Gastrocnemius medialis (tissue), 4 donors: ENCODE results near the gene CDRT15L2. TPM values are rescaled to one million over a fixed set of nuclear protein-coding genes. Genes with fewer than 3 reads are reported as not detected.
"Not testable (repeated sequence)": the region's sequence is repeated elsewhere in the genome, so short reads cannot be mapped to it uniquely, and the experiment has no call there.

Experiments used
- ATAC-seq, 2 donors: fragments of 150-250 bp; one replicate each; pipeline ENCODE4 v1.9.1; 2016
- DNase-seq, 2 donors: peaks; one replicate each; pipeline ENCODE4 v3.0.0-alpha.2; 2019
- H3K27ac ChIP-seq, 4 donors: fragments of 200-600 bp; sonication (generic); 1 replicate in 1 of 4; 2 replicates in 3 of 4; pipeline ENCODE4 v1.5.1; 2016 to 2018; ENCODE audit warnings: mild to moderate bottlenecking in 2 of 4, moderate library complexity in 1 of 4
- H3K27me3 ChIP-seq, 3 donors: fragments of 200-600 bp; sonication (generic) in 2 of 3; 1 replicate in 1 of 3; 2 replicates in 2 of 3; pipeline versions ENCODE4 v1.5.1 to v1.6.0; 2016 to 2019; ENCODE audit warnings: mild to moderate bottlenecking in 1 of 3, moderate library complexity in 1 of 3
- H3K36me3 ChIP-seq, 2 donors: fragments of 200-600 bp; sonication (generic) in 1 of 2; one replicate each; pipeline ENCODE4 v1.5.1; 2017 to 2018
- H3K4me1 ChIP-seq, 2 donors: fragments of 200-600 bp; sonication (generic) in 1 of 2; one replicate each; pipeline ENCODE4 v1.5.1; 2016 to 2017; ENCODE audit warnings: mild to moderate bottlenecking in 2 of 2
- H3K4me3 ChIP-seq, 4 donors: fragments of 200-600 bp; sonication (generic) in 3 of 4; 1 replicate in 1 of 4; 2 replicates in 3 of 4; pipeline ENCODE4 v1.5.1; 2016 to 2019; ENCODE audit warnings: mild to moderate bottlenecking in 2 of 4
- H3K9me3 ChIP-seq, 3 donors: fragments of 200-600 bp; sonication (generic) in 2 of 3; 1 replicate in 1 of 3; 2 replicates in 2 of 3; pipeline ENCODE4 v1.5.1; 2016 to 2019
- CTCF ChIP-seq, 5 experiments: fragments of 450-650 bp in 3 of 5; fragments of 200-600 bp in 2 of 5; sonication (generic) in 2 of 5; IDR thresholded peaks in 4 of 5; conservative IDR thresholded peaks in 1 of 5; 1 replicate in 4 of 5; 2 replicates in 1 of 5; pipeline ENCODE4 v1.5.1; 2016 to 2019; ENCODE audit warnings: antibody characterized with exemption in 5 of 5, mild to moderate bottlenecking in 3 of 5, moderate library complexity in 3 of 5
- in situ Hi-C, 4 donors: fragments of 200-750 bp; cut with MboI; loops; one replicate each; pipeline versions ENCODE4 v1.15.0 to v1.8.0; 2017; ENCODE audit warnings: low sequenced_read_pairs in 4 of 4
- intact Hi-C: fragments of 100-400 bp; cut with DNase I; formaldehyde crosslinking; loops from one replicate; pipeline ENCODE4 v1.15.1; 2023; ENCODE audit warnings: low total_unique reads
- total RNA-seq, 4 donors: library from RNA; depleted of rRNA; stranded (reverse); fragments of >200 nt; gene quantifications; one replicate each; pipeline versions ENCODE4 v1.1.0 to v1.2.3, GENCODE V29; 2016

Gene CDRT15L2
- total RNA-seq, 4 donors from 2014 or later = not detected

DNA sequence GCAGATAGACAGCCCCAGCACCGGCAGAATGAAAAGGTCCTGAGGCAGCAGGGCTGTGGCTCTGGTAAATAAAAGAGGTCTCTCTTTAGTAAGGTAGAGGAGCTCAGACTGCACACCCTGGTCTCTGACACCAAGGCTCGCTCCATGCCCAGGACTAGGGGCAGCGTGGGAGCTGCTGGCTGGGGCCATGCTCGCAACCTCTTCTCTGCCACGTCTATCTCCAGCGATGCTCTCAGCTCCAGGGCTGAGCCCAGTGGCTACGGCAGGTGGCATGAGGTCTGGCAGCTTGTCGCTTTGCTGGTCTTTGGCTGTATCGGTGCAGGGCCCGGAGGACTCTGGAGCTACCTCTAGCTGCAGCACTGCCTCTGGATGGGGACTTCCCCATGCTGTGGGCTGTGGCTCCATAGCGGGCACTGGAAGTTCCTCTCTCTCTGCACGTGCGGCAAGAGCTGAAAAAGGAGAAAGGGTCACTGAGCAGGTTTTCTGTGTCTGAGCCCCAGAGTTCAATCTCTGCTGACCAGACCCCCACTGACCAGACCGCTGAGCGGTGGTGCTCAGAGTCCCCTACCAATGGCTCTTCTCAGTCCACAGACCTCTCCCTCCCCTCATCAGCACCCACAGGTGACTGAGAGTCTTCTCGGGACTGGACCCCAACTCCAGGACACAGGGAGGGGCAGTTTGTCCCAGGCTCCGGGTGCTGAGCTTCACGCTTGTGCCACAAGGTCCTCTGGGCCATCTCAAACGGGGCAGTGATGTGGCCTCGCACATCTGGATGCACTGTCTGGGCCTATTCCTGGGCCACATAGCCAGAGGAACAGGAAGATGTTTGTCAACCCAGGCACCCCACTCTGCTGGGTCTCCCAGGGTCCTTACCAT, 24.2 kb upstream of the CDRT15L2 start:
- not testable (repeated sequence) for ATAC-seq

DNA sequence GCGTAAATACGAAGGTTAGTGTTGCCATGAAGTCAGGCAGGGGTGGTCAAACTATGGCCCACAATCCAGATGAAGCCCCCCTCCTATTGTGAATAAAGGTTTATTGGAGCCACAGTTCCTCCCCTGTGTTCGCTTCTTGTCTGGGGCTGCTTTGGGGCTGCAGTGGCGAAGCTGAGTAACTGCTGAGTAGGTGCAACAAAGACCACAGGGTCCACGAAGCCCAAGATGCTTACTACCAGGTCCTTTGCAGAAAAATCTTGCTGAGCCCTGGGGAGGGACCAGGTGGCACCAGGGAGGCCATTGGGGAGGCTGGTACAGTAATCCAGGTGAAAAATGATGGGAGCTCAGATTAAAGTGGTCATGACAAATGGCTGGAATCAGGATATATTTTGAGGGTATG, 21.4 kb upstream of the CDRT15L2 start:
- intact Hi-C loops, H3K27ac ChIP-seq, H3K4me1 ChIP-seq, H3K36me3 ChIP-seq, ATAC-seq, H3K4me3 ChIP-seq, in situ Hi-C loops, H3K9me3 ChIP-seq, H3K27me3 ChIP-seq, DNase-seq: not testable (repeated sequence)

More for the DNA sequence above, 24.2 kb upstream of the CDRT15L2 start:
- H3K4me3 ChIP-seq, H3K4me1 ChIP-seq, H3K27ac ChIP-seq, H3K27me3 ChIP-seq, intact Hi-C loops, H3K36me3 ChIP-seq, H3K9me3 ChIP-seq, DNase-seq, in situ Hi-C loops: not testable (repeated sequence)

DNA sequence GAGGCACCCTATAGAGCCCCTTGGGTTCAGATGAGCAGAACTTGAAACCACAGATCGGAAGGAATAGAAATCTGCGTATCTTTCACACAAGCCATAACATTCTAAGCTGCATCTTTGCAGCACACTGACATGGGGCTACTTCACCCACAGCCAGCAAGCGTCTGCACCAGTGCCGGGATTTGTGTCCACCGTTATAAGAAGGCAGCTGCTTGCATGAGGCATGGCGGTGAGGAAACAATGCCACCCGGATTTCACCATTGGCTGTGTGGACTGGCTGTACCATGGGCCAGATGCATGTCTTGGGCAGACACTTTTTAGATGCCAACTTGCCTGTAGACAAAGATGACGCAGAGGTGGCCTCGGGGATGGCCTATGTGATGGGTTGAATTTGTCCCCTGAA, 20.5 kb upstream of the CDRT15L2 start:
- H3K27me3 ChIP-seq, H3K4me1 ChIP-seq, H3K9me3 ChIP-seq, in situ Hi-C loops, H3K4me3 ChIP-seq, DNase-seq, ATAC-seq, intact Hi-C loops, H3K27ac ChIP-seq, H3K36me3 ChIP-seq: not testable (repeated sequence)

DNA sequence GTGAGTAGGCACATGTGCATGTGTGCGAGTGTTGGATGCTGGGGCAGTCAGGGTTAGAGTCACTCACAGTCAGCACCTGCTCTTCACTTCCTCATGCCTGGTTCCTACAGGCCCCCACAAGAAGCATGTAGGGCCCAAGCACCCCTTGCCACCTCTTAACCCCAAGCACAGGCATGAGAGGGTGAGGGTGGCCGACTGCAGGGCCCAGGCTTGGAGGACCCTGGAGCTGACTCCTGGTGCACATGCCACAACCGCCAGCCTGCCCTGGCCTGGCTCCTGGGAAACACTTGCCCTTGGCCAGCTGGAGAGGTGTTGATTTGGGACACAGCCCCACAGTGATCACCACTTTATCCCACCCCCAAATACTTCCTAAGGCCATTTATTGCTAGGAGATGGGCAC, 16.9 kb upstream of the CDRT15L2 start:
- Histone ChIP-seq H3K27me3 (no peaks in the 10 kb centered on the region), H3K4me1 (no peaks in the 10 kb centered on the region), H3K9me3 (no peaks in the 10 kb centered on the region), H3K36me3 (no peaks in the 10 kb centered on the region), H3K27ac (no peak overlapping the region), H3K4me3 (no peak overlapping the region)
- in situ Hi-C loops = no loop called here
- no peak for DNase-seq
- TF ChIP-seq CTCF (IDR thresholded peaks at IDR 0.05 in 4 of 5, conservative IDR thresholded peaks at IDR 0.05 in 1 of 5) = no peak
- no peak for ATAC-seq
- intact Hi-C loops = no loop called here

DNA sequence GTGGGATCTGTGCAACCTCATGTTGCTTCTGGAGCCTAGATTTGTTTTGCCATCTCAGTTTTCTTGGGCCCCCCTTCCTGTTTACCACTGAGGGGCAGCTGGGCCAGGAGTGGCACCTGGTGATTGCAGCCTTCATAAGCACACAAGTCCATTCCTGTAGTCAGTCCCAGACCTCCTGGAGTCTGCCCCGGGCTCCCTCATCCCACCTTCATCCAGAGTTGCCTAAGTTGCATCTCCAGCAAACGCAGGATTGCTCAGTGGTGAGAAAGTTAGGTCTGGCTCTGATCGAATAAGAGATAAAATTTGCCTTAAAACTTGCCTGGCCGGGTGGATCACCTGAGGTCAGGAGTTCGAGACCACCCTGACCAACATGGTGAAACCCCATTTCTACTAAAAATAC, 14.3 kb upstream of the CDRT15L2 start:
- H3K36me3 ChIP-seq, H3K27ac ChIP-seq, ATAC-seq, intact Hi-C loops, DNase-seq, H3K4me3 ChIP-seq, H3K9me3 ChIP-seq, H3K27me3 ChIP-seq, H3K4me1 ChIP-seq, in situ Hi-C loops: not testable (repeated sequence)

DNA sequence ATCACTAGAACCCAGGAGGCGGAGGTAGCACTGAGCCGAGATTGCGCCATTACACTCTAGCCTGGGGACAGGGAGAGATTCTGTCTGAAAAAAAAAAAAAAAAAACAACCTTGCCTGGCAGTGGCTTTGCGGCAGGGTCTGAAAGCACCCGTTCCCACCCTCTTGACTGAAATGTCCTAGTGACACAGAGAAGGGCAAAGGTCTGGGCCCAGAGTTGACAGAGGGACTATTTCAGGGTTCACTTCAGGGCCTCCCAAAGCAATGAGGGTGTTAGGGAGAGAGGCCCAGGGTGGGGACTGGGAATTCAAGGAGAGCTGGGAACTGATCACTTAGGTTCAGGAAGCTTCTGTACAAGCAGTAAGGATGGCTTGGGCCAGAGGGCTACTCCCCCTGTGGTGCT, 13.8 kb upstream of the CDRT15L2 start:
- Histone ChIP-seq H3K9me3 (no peaks in the 10 kb centered on the region), H3K27ac (no peak overlapping the region), H3K4me1 (no peaks in the 10 kb centered on the region), H3K4me3 (no peak overlapping the region), H3K27me3 (no peaks in the 10 kb centered on the region), H3K36me3 (no peaks in the 10 kb centered on the region)
- ATAC-seq = no peak
- intact Hi-C loops (no loop called here), in situ Hi-C loops (no loop called here)
- TF ChIP-seq CTCF (IDR thresholded peaks at IDR 0.05 in 4 of 5, conservative IDR thresholded peaks at IDR 0.05 in 1 of 5) = no peak
- no peak for DNase-seq

DNA sequence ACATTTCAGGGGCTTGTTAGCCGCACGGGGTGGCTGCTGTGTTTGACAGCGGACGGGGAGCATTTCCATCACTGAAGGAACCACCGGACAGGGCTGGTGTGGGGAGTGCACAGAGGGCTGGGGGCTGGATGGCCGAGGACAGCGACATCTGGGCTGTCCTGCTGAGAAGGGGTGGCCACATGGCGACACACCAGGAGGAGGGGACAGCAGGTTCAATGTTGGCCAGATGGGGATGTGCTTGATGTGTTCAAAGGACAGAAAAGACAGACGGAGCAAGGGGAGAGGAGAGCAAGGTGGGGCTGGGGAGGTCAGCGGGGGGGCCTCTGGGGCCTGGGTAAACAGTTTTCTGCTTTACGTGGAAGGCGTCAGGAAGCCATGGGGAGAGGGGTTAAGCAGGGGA, 12.8 kb upstream of the CDRT15L2 start:
- DNase-seq, H3K4me1 ChIP-seq, H3K9me3 ChIP-seq, H3K4me3 ChIP-seq, H3K27ac ChIP-seq, ATAC-seq, H3K36me3 ChIP-seq, intact Hi-C loops, in situ Hi-C loops, H3K27me3 ChIP-seq: not testable (repeated sequence)

DNA sequence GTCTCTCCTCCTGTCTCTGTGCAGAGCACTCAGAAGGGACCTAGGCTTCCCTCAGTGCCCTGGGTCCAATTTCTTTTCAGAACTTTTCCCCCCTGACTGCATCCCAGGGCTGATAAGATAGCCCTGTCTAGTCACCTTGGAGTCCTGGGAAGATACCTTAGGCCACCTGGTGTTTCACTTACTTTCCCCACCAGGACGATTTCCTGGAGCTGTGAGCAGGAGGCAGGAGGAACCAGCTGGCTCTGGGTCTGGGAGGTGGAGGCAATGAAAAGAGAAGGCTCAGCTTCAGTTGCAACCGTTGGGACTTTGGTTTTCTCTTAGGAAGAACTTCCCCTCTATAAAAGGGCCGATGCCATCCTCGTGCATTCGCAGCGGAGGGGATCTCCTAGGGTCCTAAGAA, 12.1 kb upstream of the CDRT15L2 start:
- H3K9me3 ChIP-seq, DNase-seq, H3K4me3 ChIP-seq, intact Hi-C loops, H3K36me3 ChIP-seq, in situ Hi-C loops, H3K27me3 ChIP-seq, ATAC-seq, H3K4me1 ChIP-seq, H3K27ac ChIP-seq: not testable (repeated sequence)

- ATAC-seq, H3K4me3 ChIP-seq, DNase-seq, H3K27ac ChIP-seq, H3K27me3 ChIP-seq, in situ Hi-C loops, H3K9me3 ChIP-seq, H3K36me3 ChIP-seq, H3K4me1 ChIP-seq, intact Hi-C loops: not testable (repeated sequence)
Measured at GRCh38 chr17:20568604-20569003, 10.9 kb upstream of the CDRT15L2 start.

DNA sequence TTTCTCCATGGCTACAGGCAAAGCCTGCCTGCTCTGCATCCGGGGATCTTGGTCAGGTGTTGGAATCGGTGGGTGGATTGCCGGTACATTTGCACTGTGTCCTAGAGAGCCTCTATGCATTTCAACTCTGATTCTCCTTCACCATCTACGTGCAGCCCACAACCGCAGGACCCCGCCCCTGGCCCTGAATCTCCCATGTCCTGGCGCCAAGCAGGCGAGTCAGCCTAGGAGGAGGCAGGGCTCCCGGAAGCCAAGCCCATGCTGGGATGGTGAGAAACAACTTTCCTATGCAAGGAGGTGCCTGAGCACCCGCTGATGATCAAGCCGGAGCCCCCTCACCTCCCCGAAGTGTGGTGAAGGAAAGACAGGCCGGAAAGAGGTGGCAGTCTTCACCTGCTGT, 7.9 kb upstream of the CDRT15L2 start:
- H3K9me3 ChIP-seq, ATAC-seq, intact Hi-C loops, DNase-seq, H3K27me3 ChIP-seq, H3K4me3 ChIP-seq, H3K36me3 ChIP-seq, H3K27ac ChIP-seq, H3K4me1 ChIP-seq, in situ Hi-C loops: not testable (repeated sequence)
